AG10803 (cell line): ENCODE results near the gene VWF.

Source experiments
- DNase-seq: peaks from one replicate; pipeline ENCODE4 v3.0.0; 2010; ENCODE audit warnings: low read depth
- H3K4me3 ChIP-seq: 2 replicates; pipeline ENCODE4 v1.5.1; 2011; ENCODE audit warnings: mild to moderate bottlenecking, low read length, control low read depth
- CTCF ChIP-seq: conservative IDR thresholded peaks from 2 replicates; pipeline ENCODE4 v1.5.1; 2011; ENCODE audit warnings: mild to moderate bottlenecking, low read length, control low read depth, inconsistent platforms

The VWF gene

GRCh38 chr12:5901416-5901815, 223.1 kb downstream of the VWF start:
- no peak for DNase-seq
- H3K4me3 ChIP-seq = no peak overlapping the region
- TF ChIP-seq CTCF = no peak

GRCh38 chr12:5900533-5901205, 223.8 kb downstream of the VWF start:
- DNase-seq = no peak
- no peak for TF ChIP-seq CTCF

GRCh38 chr12:5900076-5900475, 224.4 kb downstream of the VWF start:
- no peak for TF ChIP-seq CTCF

More at GRCh38 chr12:5900533-5901205, 223.8 kb downstream of the VWF start:
- H3K4me3 ChIP-seq = no peak overlapping the region

GRCh38 chr12:5899675-5900074, 224.8 kb downstream of the VWF start:
- no peak for DNase-seq
- no peak for TF ChIP-seq CTCF
- H3K4me3 ChIP-seq = no peak overlapping the region

More at GRCh38 chr12:5900076-5900475, 224.4 kb downstream of the VWF start:
- H3K4me3 ChIP-seq = no peak overlapping the region
- DNase-seq = no peak

- DNase-seq = no peak
- no peak; the same call in 1 of the 2 replicates for TF ChIP-seq CTCF
- H3K4me3 ChIP-seq = no peak overlapping the region
Observed at GRCh38 chr12:5898874-5899273, 225.6 kb downstream of the VWF start.
